Keratinocyte (primary cell): ENCODE results near the gene PYGB. TPM values are rescaled to one million over a fixed set of nuclear protein-coding genes. Genes with fewer than 3 reads are reported as not detected.

ENCODE experiments used
- DNase-seq: peaks from one replicate; pipeline ENCODE4 v3.0.0-alpha.2; 2011; ENCODE audit warnings: low read depth, missing footprints, low spot score
- FAIRE-seq: peaks from 2 replicates; lab custom pipeline; 2011; peaks lifted over from hg19 to GRCh38; lab: Jason Lieb, UNC
- H2AFZ ChIP-seq: 2 replicates; pipeline ENCODE4 v1.6.0; 2012; ENCODE audit warnings: low read length, control low read depth, inconsistent platforms; ENCODE audit not compliant: control insufficient read depth
- H3K27ac ChIP-seq: 2 replicates; pipeline ENCODE4 v1.5.1; 2011; ENCODE audit warnings: low read length; ENCODE audit not compliant: control insufficient read depth, insufficient read depth
- H3K27me3 ChIP-seq: 3 replicates; pipeline ENCODE4 v1.6.0; 2011; ENCODE audit warnings: low read length; ENCODE audit not compliant: control insufficient read depth, insufficient read depth; ENCODE audit errors: extremely low read depth
- H3K36me3 ChIP-seq, 2 experiments: 2 replicates in 1 of 2; 3 replicates in 1 of 2; pipeline ENCODE4 v1.5.1; 2011; ENCODE audit warnings: low read length in 2 of 2, mild to moderate bottlenecking in 1 of 2; ENCODE audit not compliant: control insufficient read depth in 2 of 2, insufficient read depth in 2 of 2; ENCODE audit errors: extremely low read depth in 1 of 2
- H3K4me1 ChIP-seq: 3 replicates; pipeline ENCODE4 v1.5.1; 2011; ENCODE audit warnings: low read length; ENCODE audit not compliant: control insufficient read depth, insufficient read depth; ENCODE audit errors: extremely low read depth
- H3K4me2 ChIP-seq: 3 replicates; pipeline ENCODE4 v1.6.0; 2011; ENCODE audit warnings: low read depth, low read length; ENCODE audit not compliant: control insufficient read depth, insufficient read depth; ENCODE audit errors: extremely low read depth
- H3K4me3 ChIP-seq, 3 experiments: fragments of 200-600 bp in 1 of 3; sonication (generic) in 1 of 3; 2 replicates in 2 of 3; 3 replicates in 1 of 3; pipeline ENCODE4 v1.5.1; 2011 to 2016; ENCODE audit warnings: low read length in 3 of 3, mild to moderate bottlenecking in 3 of 3, control low read depth in 2 of 3, inconsistent platforms in 1 of 3, low read depth in 1 of 3, mixed read lengths in 1 of 3, mixed run types in 1 of 3, moderate library complexity in 1 of 3; ENCODE audit not compliant: control insufficient read depth in 2 of 3, insufficient read depth in 2 of 3; ENCODE audit errors: extremely low read depth in 1 of 3
- H3K79me2 ChIP-seq: 2 replicates; pipeline ENCODE4 v1.6.0; 2012; ENCODE audit warnings: low read length; ENCODE audit not compliant: control insufficient read depth, insufficient read depth
- H3K9ac ChIP-seq: 3 replicates; pipeline ENCODE4 v1.6.0; 2011; ENCODE audit warnings: low read length; ENCODE audit not compliant: control insufficient read depth, insufficient read depth; ENCODE audit errors: extremely low read depth
- H3K9me1 ChIP-seq: 3 replicates; pipeline ENCODE4 v1.6.0; 2011; ENCODE audit warnings: low read length; ENCODE audit not compliant: control insufficient read depth, insufficient read depth; ENCODE audit errors: extremely low read depth
- H3K9me3 ChIP-seq: 2 replicates; pipeline ENCODE4 v1.5.1; 2012; ENCODE audit warnings: low read depth, low read length; ENCODE audit not compliant: control insufficient read depth
- H4K20me1 ChIP-seq: 3 replicates; pipeline ENCODE4 v1.6.0; 2011; ENCODE audit warnings: low read length; ENCODE audit not compliant: control insufficient read depth, insufficient read depth; ENCODE audit errors: extremely low read depth
- CTCF ChIP-seq, 3 experiments: IDR thresholded peaks in 1 of 3; conservative IDR thresholded peaks in 1 of 3; optimal IDR thresholded peaks in 1 of 3; 2 replicates in 2 of 3; 3 replicates in 1 of 3; pipeline versions ENCODE3 to v1.5.1; 2011; ENCODE audit warnings: low read length in 3 of 3, mild to moderate bottlenecking in 3 of 3, moderate library complexity in 2 of 3, control low read depth in 1 of 3, inconsistent platforms in 1 of 3; ENCODE audit not compliant: insufficient read depth in 2 of 3; ENCODE audit errors: extremely low read depth in 1 of 3
- EZH2 ChIP-seq: IDR thresholded peaks from one replicate; pipeline ENCODE4 v1.6.1; 2012; ENCODE audit warnings: inconsistent platforms, mild to moderate bottlenecking, low read length, moderate library complexity
- dilution Hi-C: fragments of 300-500 bp; cut with MboI; formaldehyde crosslinking; loops from one replicate; pipeline ENCODE4 v1.7.0; 2020; ENCODE audit warnings: low sequenced_read_pairs; ENCODE audit not compliant: extremely low pct_ligation_motif_present
- polyA plus RNA-seq, 5 experiments: library from polyadenylated mRNA; depleted of rRNA in 3 of 5; stranded (reverse) in 3 of 5; stranded (forward) in 1 of 5; unstranded in 1 of 5; fragments of >200 nt; gene quantifications; 1 replicate in 1 of 5; 2 replicates in 3 of 5; 3 replicates in 1 of 5; pipeline versions ENCODE4 v1.2.1 to v1.2.3, GENCODE V29; 2011 to 2012; ENCODE audit warnings: missing spikeins in 2 of 5, low read depth in 1 of 5, low replicate concordance in 1 of 5

The PYGB gene
- polyA plus RNA-seq, 1 donor (not counting 4 experiments of a cell fraction or from before 2014, with no cell fraction given), result 78.3 TPM

GRCh38 chr20:25341716-25342680 is 94.1 kb downstream of the PYGB start:
- FAIRE-seq, result peak; percentile 64
- H3K27me3 ChIP-seq, result no peaks in the 10 kb centered on the region
- H3K79me2 ChIP-seq, result peaks cover 9% of the 10 kb centered on the region
- H3K9me1 ChIP-seq, result no peaks in the 10 kb centered on the region
- peaks cover 0 to 5% of the 10 kb centered on the region in 2 experiments for H3K36me3 ChIP-seq
- H3K9me3 ChIP-seq, result no peaks in the 10 kb centered on the region
- H2AFZ ChIP-seq, result no peak overlapping the region
- no peak overlapping the region for H3K9ac ChIP-seq
- H4K20me1 ChIP-seq, result no peaks in the 10 kb centered on the region
- H3K4me3 ChIP-seq, result no peak overlapping the region
- no peak overlapping the region for H3K4me2 ChIP-seq
- no peaks in the 10 kb centered on the region for H3K4me1 ChIP-seq
- dilution Hi-C loops, result no loop called here
- TF ChIP-seq EZH2 (no peak), CTCF (optimal IDR thresholded peaks at IDR 0.05 in 1 of 3, IDR thresholded peaks at IDR 0.05 in 1 of 3, conservative IDR thresholded peaks at IDR 0.05 in 1 of 3; ENCODE audit: extremely low read depth in 1 of 3, insufficient read depth in 2 of 3, low read length in 3 of 3) (peak; percentile 9 to 44 (median 20))
- DNase-seq, result peak; percentile 11
- H3K27ac ChIP-seq, result no peak overlapping the region

GRCh38 chr20:25344634-25345033 is 96.7 kb downstream of the PYGB start:
- H3K36me3 ChIP-seq, result no peaks in the 10 kb centered on the region
- no peak overlapping the region for H3K4me3 ChIP-seq
- FAIRE-seq, result no peak
- H3K9me3 ChIP-seq, result no peaks in the 10 kb centered on the region
- no peaks in the 10 kb centered on the region for H3K4me1 ChIP-seq
- peaks cover 7% of the 10 kb centered on the region for H3K79me2 ChIP-seq
- H3K27ac ChIP-seq, result no peak overlapping the region
- no peak overlapping the region for H3K9ac ChIP-seq
- DNase-seq, result no peak
- H3K27me3 ChIP-seq, result no peaks in the 10 kb centered on the region
- dilution Hi-C loops, result no loop called here
- H3K9me1 ChIP-seq, result no peaks in the 10 kb centered on the region
- TF ChIP-seq CTCF (optimal IDR thresholded peaks at IDR 0.05 in 1 of 3, IDR thresholded peaks at IDR 0.05 in 1 of 3, conservative IDR thresholded peaks at IDR 0.05 in 1 of 3; ENCODE audit: extremely low read depth in 1 of 3, insufficient read depth in 2 of 3, low read length in 3 of 3) (no peak), EZH2 (no peak)
- H4K20me1 ChIP-seq, result no peaks in the 10 kb centered on the region
- H2AFZ ChIP-seq, result no peak overlapping the region
- no peak overlapping the region for H3K4me2 ChIP-seq
